Nephron (organoid): Measurements from ENCODE around the gene RNU5D-1.

Source experiments
- H3K27ac Mint-ChIP-seq, 3 experiments: 2 replicates each; pipeline ENCODE4 v1.8.0; 2020; ENCODE audit warnings: mixed read lengths in 3 of 3, mild to moderate bottlenecking in 2 of 3, moderate library complexity in 1 of 3
- H3K27me3 Mint-ChIP-seq: 2 replicates; pipeline ENCODE4 v1.8.0; 2021; ENCODE audit warnings: low read depth, mild to moderate bottlenecking, moderate library complexity, mixed read lengths
- H3K36me3 Mint-ChIP-seq: 2 replicates; pipeline ENCODE4 v1.8.0; 2020; ENCODE audit warnings: low read depth, mixed read lengths
- H3K4me1 Mint-ChIP-seq: 2 replicates; pipeline ENCODE4 v1.8.0; 2020; ENCODE audit warnings: mixed read lengths
- H3K4me3 Mint-ChIP-seq, 3 experiments: 2 replicates each; pipeline ENCODE4 v1.8.0; 2020; ENCODE audit warnings: mild to moderate bottlenecking in 3 of 3, mixed read lengths in 3 of 3, moderate library complexity in 2 of 3
- H3K9me3 Mint-ChIP-seq: 2 replicates; pipeline ENCODE4 v1.8.0; 2020; ENCODE audit warnings: mixed read lengths
- TF ChIP-seq, protein P1 (sequence below), 3 experiments: fragments of 200-600 bp; sonication (generic); IDR thresholded peaks; one replicate each; pipeline ENCODE4 v1.5.0; 2021; ENCODE audit warnings: antibody characterized with exemption in 3 of 3; ENCODE audit not compliant: unreplicated experiment in 3 of 3

Gene RNU5D-1

DNA sequence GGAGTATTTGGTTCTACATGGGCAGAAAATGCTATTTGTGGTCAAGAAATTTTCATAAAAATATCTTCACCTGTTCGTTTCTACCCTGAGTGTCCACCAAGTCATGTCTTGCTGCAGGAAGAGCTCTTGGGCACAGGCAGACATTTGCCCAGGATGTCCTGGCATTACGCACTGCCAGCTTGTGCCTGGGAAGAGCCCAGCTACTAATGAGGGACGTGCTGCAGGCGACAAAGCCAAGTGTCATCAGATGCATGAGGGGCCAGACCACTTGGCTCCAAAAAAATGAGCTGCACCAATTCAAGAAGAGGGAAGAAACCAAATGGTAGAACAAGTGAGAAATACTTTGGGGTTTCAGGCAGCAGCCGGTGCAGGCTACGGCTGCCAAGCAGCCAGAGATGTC lies 12.9 kb downstream of the RNU5D-1 start:
- H3K36me3 Mint-ChIP-seq, result no peaks in the 10 kb centered on the region
- TF ChIP-seq, protein P1, sequence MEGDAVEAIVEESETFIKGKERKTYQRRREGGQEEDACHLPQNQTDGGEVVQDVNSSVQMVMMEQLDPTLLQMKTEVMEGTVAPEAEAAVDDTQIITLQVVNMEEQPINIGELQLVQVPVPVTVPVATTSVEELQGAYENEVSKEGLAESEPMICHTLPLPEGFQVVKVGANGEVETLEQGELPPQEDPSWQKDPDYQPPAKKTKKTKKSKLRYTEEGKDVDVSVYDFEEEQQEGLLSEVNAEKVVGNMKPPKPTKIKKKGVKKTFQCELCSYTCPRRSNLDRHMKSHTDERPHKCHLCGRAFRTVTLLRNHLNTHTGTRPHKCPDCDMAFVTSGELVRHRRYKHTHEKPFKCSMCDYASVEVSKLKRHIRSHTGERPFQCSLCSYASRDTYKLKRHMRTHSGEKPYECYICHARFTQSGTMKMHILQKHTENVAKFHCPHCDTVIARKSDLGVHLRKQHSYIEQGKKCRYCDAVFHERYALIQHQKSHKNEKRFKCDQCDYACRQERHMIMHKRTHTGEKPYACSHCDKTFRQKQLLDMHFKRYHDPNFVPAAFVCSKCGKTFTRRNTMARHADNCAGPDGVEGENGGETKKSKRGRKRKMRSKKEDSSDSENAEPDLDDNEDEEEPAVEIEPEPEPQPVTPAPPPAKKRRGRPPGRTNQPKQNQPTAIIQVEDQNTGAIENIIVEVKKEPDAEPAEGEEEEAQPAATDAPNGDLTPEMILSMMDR (IDR thresholded peaks at IDR 0.05; ENCODE audit: unreplicated experiment in 3 of 3), result no peak
- peaks cover 11% of the 10 kb centered on the region for H3K4me1 Mint-ChIP-seq
- H3K4me3 Mint-ChIP-seq, result no peak overlapping the region
- H3K27me3 Mint-ChIP-seq, result peaks cover 19% of the 10 kb centered on the region
- H3K27ac Mint-ChIP-seq, result no peak overlapping the region
- no peaks in the 10 kb centered on the region for H3K9me3 Mint-ChIP-seq

DNA sequence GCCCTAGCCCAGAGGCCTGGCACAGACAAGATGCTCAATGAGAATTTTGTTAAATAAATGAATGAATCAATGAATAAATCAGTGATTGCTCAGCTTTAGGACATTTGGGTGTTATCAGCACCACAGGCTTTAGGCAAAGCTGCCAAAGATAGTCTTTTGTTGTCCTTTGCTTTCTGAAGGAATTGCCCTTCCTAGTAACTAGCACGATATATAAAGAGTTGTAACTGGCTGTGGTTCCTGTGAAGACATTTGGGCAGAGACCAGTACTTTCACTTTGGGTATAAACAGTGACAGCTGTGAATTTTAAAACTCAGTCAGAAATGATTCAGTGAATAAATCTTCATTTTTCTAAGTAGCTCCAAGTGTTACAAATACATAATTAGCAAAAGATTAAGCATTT lies 13.3 kb downstream of the RNU5D-1 start:
- Mint-ChIP-seq H3K4me1 (peaks cover 11% of the 10 kb centered on the region), H3K27ac (no peak overlapping the region), H3K4me3 (no peak overlapping the region), H3K27me3 (peaks cover 17% of the 10 kb centered on the region), H3K36me3 (no peaks in the 10 kb centered on the region), H3K9me3 (no peaks in the 10 kb centered on the region)
- TF ChIP-seq, protein P1 (IDR thresholded peaks at IDR 0.05; ENCODE audit: unreplicated experiment in 3 of 3), result no peak

DNA sequence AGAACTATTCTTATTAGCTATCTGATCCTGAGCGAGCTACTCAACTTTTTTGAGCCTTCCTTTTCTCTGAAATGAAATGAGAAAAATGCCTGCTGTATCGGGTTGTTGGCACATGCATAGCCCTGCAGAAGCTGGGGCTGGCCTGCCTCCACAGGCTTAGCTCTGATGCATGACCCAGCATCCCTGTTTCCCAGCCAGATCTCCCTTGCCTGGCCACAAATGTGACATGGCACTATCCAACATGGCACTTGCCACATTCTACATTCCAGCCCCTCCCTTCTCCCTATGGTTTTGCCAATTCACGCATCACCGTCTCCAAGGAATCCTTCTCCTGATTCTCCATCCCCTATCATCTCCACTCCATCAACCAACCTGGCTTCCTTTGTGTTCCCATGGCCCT lies 13.8 kb downstream of the RNU5D-1 start:
- H3K9me3 Mint-ChIP-seq, result no peaks in the 10 kb centered on the region
- no peaks in the 10 kb centered on the region for H3K36me3 Mint-ChIP-seq

DNA sequence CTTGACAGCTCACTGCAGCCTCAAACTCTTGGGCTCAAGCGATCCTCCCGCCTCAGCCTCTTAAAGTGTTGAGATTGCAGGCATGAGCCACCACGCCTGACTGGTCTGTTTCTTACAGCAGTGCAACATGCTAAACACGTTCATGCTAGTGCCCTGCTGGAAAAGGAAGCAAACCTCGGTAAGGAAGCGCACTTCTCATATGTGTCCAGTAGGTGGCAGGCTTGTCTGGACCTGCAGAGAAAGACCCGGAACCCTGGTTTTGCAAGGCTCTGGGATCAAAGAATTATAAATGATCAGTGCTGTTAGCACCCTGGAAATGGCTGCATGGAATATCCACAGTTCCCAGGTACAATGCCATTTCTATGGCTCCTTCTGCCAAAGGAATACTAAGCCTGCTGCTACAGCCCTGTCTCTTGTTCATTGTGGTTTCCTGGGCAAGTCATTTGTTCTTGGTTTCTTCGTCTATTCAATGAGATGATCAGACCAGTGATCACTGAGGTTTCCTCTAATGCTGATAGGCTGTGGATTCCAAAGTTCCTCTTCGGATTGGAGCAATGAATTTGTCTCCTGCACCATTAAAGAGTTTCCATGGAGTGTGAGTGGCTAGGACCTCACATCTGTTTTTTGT lies 15.9 kb downstream of the RNU5D-1 start:
- Mint-ChIP-seq H3K27ac (peak overlapping the region in 1 of 3 experiments; percentile 55), H3K36me3 (peaks cover 3% of the 10 kb centered on the region), H3K27me3 (peaks cover 17% of the 10 kb centered on the region), H3K4me3 (no peak overlapping the region), H3K4me1 (no peaks in the 10 kb centered on the region), H3K9me3 (peaks cover 4% of the 10 kb centered on the region)
- TF ChIP-seq, protein P1 (IDR thresholded peaks at IDR 0.05; ENCODE audit: unreplicated experiment in 3 of 3), result peak; percentile 83 to 91 (median 91)

More for the DNA sequence above, 13.8 kb downstream of the RNU5D-1 start:
- no peak overlapping the region for H3K4me3 Mint-ChIP-seq
- H3K27ac Mint-ChIP-seq, result no peak overlapping the region
- H3K27me3 Mint-ChIP-seq, result peaks cover 17% of the 10 kb centered on the region
- TF ChIP-seq, protein P1 (IDR thresholded peaks at IDR 0.05; ENCODE audit: unreplicated experiment in 3 of 3), result no peak
- H3K4me1 Mint-ChIP-seq, result peaks cover 11% of the 10 kb centered on the region

GRCh38 chr1:44714532-44714931 lies 16.4 kb downstream of the RNU5D-1 start:
- peaks cover 4% of the 10 kb centered on the region for H3K9me3 Mint-ChIP-seq
- H3K4me1 Mint-ChIP-seq, result no peaks in the 10 kb centered on the region

More at GRCh38 chr1:44714532-44714931, 16.4 kb downstream of the RNU5D-1 start:
- peak overlapping the region in 1 of 3 experiments; percentile 55 for H3K27ac Mint-ChIP-seq
- no peak overlapping the region for H3K4me3 Mint-ChIP-seq
- peaks cover 17% of the 10 kb centered on the region for H3K27me3 Mint-ChIP-seq
- H3K36me3 Mint-ChIP-seq, result peaks cover 3% of the 10 kb centered on the region
- TF ChIP-seq, protein P1 (IDR thresholded peaks at IDR 0.05; ENCODE audit: unreplicated experiment in 3 of 3), result no peak
